GM23338 (cell line): ENCODE data around the gene PBXIP1. TPM values are rescaled to one million over a fixed set of nuclear protein-coding genes. Genes with fewer than 3 reads are reported as not detected.

Experiments
- ATAC-seq: fragments of 200-7000 bp; cut with Tn5 transposase; 3 replicates; pipeline ENCODE4 v1.9.1; 2020
- DNase-seq: peaks from one replicate; pipeline ENCODE4 v3.0.0-alpha.2; 2015; ENCODE audit warnings: low spot score
- H2AFZ ChIP-seq: fragments of 200-600 bp; sonication (generic); 2 replicates; pipeline ENCODE4 v1.8.0; 2016; ENCODE audit warnings: antibody characterized with exemption, mild to moderate bottlenecking, moderate library complexity
- H3F3A ChIP-seq: fragments of 200-600 bp; sonication (generic); replicated peaks from 2 replicates; pipeline ENCODE4 v1.8.0; 2017; ENCODE audit warnings: antibody characterized with exemption, mixed run types, low read depth
- H3K27ac ChIP-seq: fragments of 200-600 bp; sonication (generic); 2 replicates; pipeline ENCODE4 v1.6.1; 2016; ENCODE audit warnings: low read depth
- H3K27me3 ChIP-seq: fragments of 200-600 bp; sonication (generic); 2 replicates; pipeline ENCODE4 v1.8.0; 2016; ENCODE audit warnings: mild to moderate bottlenecking, mixed run types, moderate library complexity; ENCODE audit not compliant: insufficient read depth
- H3K36me3 ChIP-seq: fragments of 200-600 bp; sonication (generic); 2 replicates; pipeline ENCODE4 v1.8.0; 2016; ENCODE audit warnings: mild to moderate bottlenecking; ENCODE audit not compliant: insufficient read depth
- H3K4me1 ChIP-seq: fragments of 200-600 bp; sonication (generic); 2 replicates; pipeline ENCODE4 v1.8.0; 2016; ENCODE audit warnings: mild to moderate bottlenecking, moderate library complexity; ENCODE audit not compliant: insufficient read depth
- H3K4me2 ChIP-seq: fragments of 200-600 bp; sonication (generic); 2 replicates; pipeline ENCODE4 v1.7.1; 2017; ENCODE audit warnings: mixed run types
- H3K4me3 ChIP-seq: fragments of 200-600 bp; sonication (generic); 2 replicates; pipeline ENCODE4 v1.6.1; 2016; ENCODE audit warnings: mixed run types
- H3K79me2 ChIP-seq: fragments of 200-600 bp; sonication (generic); replicated peaks from 2 replicates; pipeline ENCODE4 v1.8.0; 2017; ENCODE audit warnings: mild to moderate bottlenecking; ENCODE audit not compliant: insufficient read depth
- H3K9me2 ChIP-seq: fragments of 200-600 bp; sonication (generic); 2 replicates; pipeline ENCODE4 v1.8.0; 2017; ENCODE audit not compliant: insufficient read depth
- H4K20me1 ChIP-seq: fragments of 200-600 bp; sonication (generic); replicated peaks from 2 replicates; pipeline ENCODE4 v1.8.0; 2017; ENCODE audit warnings: mild to moderate bottlenecking; ENCODE audit not compliant: insufficient read depth
- H3K27ac Mint-ChIP-seq: 2 replicates; pipeline ENCODE4 v1.8.0; 2020; ENCODE audit warnings: inconsistent platforms, mild to moderate bottlenecking, moderate library complexity, mixed read lengths
- H3K27me3 Mint-ChIP-seq: 3 replicates; pipeline ENCODE4 v1.8.0; 2022; ENCODE audit warnings: low read depth, mild to moderate bottlenecking, moderate library complexity, mixed read lengths, inconsistent platforms; ENCODE audit not compliant: insufficient read depth, poor library complexity
- H3K36me3 Mint-ChIP-seq: 3 replicates; pipeline ENCODE4 v1.8.0; 2021; ENCODE audit warnings: low read depth, mild to moderate bottlenecking, inconsistent platforms, moderate library complexity, mixed read lengths
- H3K4me1 Mint-ChIP-seq: 3 replicates; pipeline ENCODE4 v1.8.0; 2020; ENCODE audit warnings: mild to moderate bottlenecking, inconsistent platforms, mixed read lengths
- H3K4me3 Mint-ChIP-seq: 3 replicates; pipeline ENCODE4 v1.8.0; 2021; ENCODE audit warnings: moderate library complexity, mild to moderate bottlenecking, inconsistent platforms, mixed read lengths
- H3K9me3 Mint-ChIP-seq: 3 replicates; pipeline ENCODE4 v1.8.0; 2020; ENCODE audit warnings: moderate library complexity, mild to moderate bottlenecking, inconsistent platforms, mixed read lengths
- CTCF ChIP-seq, 2 experiments: fragments of 200-600 bp in 1 of 2; sonication (generic) in 1 of 2; conservative IDR thresholded peaks; 2 replicates each; pipeline versions ENCODE4 v1.5.1 to v1.6.1; 2016 to 2017; ENCODE audit warnings: antibody characterized with exemption in 2 of 2, low read depth in 2 of 2, mild to moderate bottlenecking in 2 of 2, moderate library complexity in 1 of 2
- EZH2 ChIP-seq: fragments of 200-600 bp; sonication (generic); IDR thresholded peaks from one replicate; pipeline ENCODE4 v1.8.0; 2017; ENCODE audit warnings: antibody characterized with exemption, mild to moderate bottlenecking, low read depth; ENCODE audit not compliant: unreplicated experiment
- EZH2phosphoT487 ChIP-seq: fragments of 200-600 bp; sonication (generic); IDR thresholded peaks from one replicate; pipeline ENCODE4 v1.8.1; 2018; ENCODE audit warnings: antibody characterized with exemption; ENCODE audit not compliant: unreplicated experiment
- JUNB ChIP-seq: IDR thresholded peaks from one replicate; pipeline ENCODE4 v1.6.1; 2016; ENCODE audit warnings: antibody characterized with exemption; ENCODE audit not compliant: unreplicated experiment
- NANOG ChIP-seq: IDR thresholded peaks from 2 replicates; pipeline ENCODE4 v1.6.1; 2016; ENCODE audit warnings: antibody characterized with exemption, borderline replicate concordance
- POLR2AphosphoS5 ChIP-seq: IDR thresholded peaks from 2 replicates; pipeline ENCODE4 v1.6.1; 2016; ENCODE audit warnings: antibody characterized with exemption, low read depth
- REST ChIP-seq: IDR thresholded peaks from one replicate; pipeline ENCODE4 v1.6.1; 2018; ENCODE audit warnings: antibody characterized with exemption; ENCODE audit not compliant: unreplicated experiment
- STAT1 ChIP-seq: IDR thresholded peaks from one replicate; pipeline ENCODE4 v1.6.1; 2016; ENCODE audit warnings: antibody characterized with exemption; ENCODE audit not compliant: unreplicated experiment
- ZNF114 ChIP-seq: fragments of 250-450 bp; sonication (Bioruptor Pico); IDR thresholded peaks from 2 replicates; pipeline ENCODE4 v1.5.0; 2020; ENCODE audit warnings: mild to moderate bottlenecking, moderate library complexity
- ZNF462 ChIP-seq: fragments of 250-450 bp; sonication (Bioruptor Pico); IDR thresholded peaks from 2 replicates; pipeline ENCODE4 v1.5.0; 2020; ENCODE audit warnings: mild to moderate bottlenecking, moderate library complexity
- polyA plus RNA-seq: library from polyadenylated mRNA; unstranded; fragments of >200 nt; fragmentation: Nextera tagmentation; extraction: Ambion mirVana; gene quantifications from 2 replicates; pipeline ENCODE4 v1.2.1, GENCODE V29; 2016
- total RNA-seq: library from RNA; depleted of rRNA; stranded (reverse); fragments of >200 nt; shearing (Covaris generic); gene quantifications from 2 replicates; pipeline ENCODE4 v1.2.3, GENCODE V29; 2014

PBXIP1 gene
- total and polyA plus RNA-seq, 2 experiments from 2014 or later = 7.0 to 31.8 TPM

- H3K27me3 Mint-ChIP-seq = peaks cover 21% of the 10 kb centered on the region
- Histone ChIP-seq H3K9me2 (no peaks in the 10 kb centered on the region), H3K4me2 (peak overlapping the region; percentile 90), H4K20me1 (no peaks in the 10 kb centered on the region), H3K79me2 (peaks cover 16% of the 10 kb centered on the region), H3K4me1 (peaks cover 16% of the 10 kb centered on the region), H3K4me3 (peak overlapping the region; percentile 90), H3F3A (peaks cover 16% of the 10 kb centered on the region), H3K27me3 (no peaks in the 10 kb centered on the region), H3K36me3 (no peaks in the 10 kb centered on the region), H3K27ac (peak overlapping the region; percentile 96), H2AFZ (no peak overlapping the region)
- no peaks in the 10 kb centered on the region for H3K36me3 Mint-ChIP-seq
- DNase-seq = no peak
- H3K4me1 Mint-ChIP-seq = peaks cover 25% of the 10 kb centered on the region
- peak overlapping the region; percentile 99 for H3K27ac Mint-ChIP-seq
- TF ChIP-seq REST (no peak), CTCF (conservative IDR thresholded peaks at IDR 0.05; ENCODE audit: low read depth in 2 of 2) (no peak), NANOG (no peak), STAT1 (no peak), EZH2 (no peak), ZNF114 (CRISPR knock-in tag) (no peak), POLR2AphosphoS5 (no peak), EZH2phosphoT487 (no peak), JUNB (no peak), ZNF462 (CRISPR knock-in tag) (no peak)
- no peak for ATAC-seq
- H3K9me3 Mint-ChIP-seq = no peaks in the 10 kb centered on the region
- peak overlapping the region; percentile 90 for H3K4me3 Mint-ChIP-seq
Measured at GRCh38 chr1:155000411-155000725, 44.5 kb upstream of the PBXIP1 start.
